H7 (cell line): ENCODE measurements around the gene GRIK2. TPM values are rescaled to one million over a fixed set of nuclear protein-coding genes. Genes with fewer than 3 reads are reported as not detected.
A peak's percentile ranks its signal among the peaks of the same experiment; 100 is the strongest.
"Not testable (repeated sequence)": the region's sequence is repeated elsewhere in the genome, so short reads cannot be mapped to it uniquely, and the experiment has no call there.

ENCODE experiments used
- DNase-seq: peaks from one replicate; pipeline ENCODE4 v3.0.0; 2012
- H3K27me3 ChIP-seq: 2 replicates; pipeline ENCODE4 v1.6.0; 2011; ENCODE audit warnings: mild to moderate bottlenecking, low read length; ENCODE audit not compliant: control insufficient read depth, insufficient read depth
- H3K36me3 ChIP-seq: replicated peaks from 2 replicates; pipeline ENCODE4 v1.5.1; 2011; ENCODE audit warnings: low read length; ENCODE audit not compliant: control insufficient read depth, insufficient read depth
- H3K4me3 ChIP-seq: 2 replicates; pipeline ENCODE4 v1.5.1; 2011; ENCODE audit warnings: low read depth, mild to moderate bottlenecking, control low read depth, low read length, moderate library complexity; ENCODE audit not compliant: insufficient read depth
- total RNA-seq: library from RNA; depleted of rRNA; stranded (reverse); fragments of >200 nt; shearing (Covaris generic); gene quantifications from 2 replicates; pipeline ENCODE4 v1.2.3, GENCODE V29; 2014

The GRIK2 gene
- total RNA-seq, 1 experiment from 2014 or later = 0.76 TPM

DNA sequence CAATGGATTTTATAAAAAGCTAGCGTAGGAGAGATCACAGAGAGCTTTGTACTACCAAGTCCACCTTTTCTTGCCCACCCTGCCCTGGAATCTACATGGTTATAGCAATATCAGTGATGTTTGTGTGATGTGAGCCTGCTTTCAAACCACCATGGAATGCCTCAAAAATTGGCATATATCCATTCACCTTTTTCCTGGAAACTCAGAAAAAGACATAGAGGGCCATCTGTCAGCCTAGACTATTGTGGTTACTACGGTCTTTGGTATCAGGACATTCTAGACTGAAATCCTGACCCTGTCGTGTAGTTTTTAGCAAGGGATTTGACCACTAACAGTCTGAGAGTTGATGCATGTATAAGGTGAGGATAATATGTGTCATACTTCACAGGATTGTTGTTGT lies 239.6 kb downstream of the GRIK2 start:
- Histone ChIP-seq H3K4me3 (no peak overlapping the region), H3K36me3 (no peaks in the 10 kb centered on the region), H3K27me3 (no peaks in the 10 kb centered on the region)
- DNase-seq = no peak

DNA sequence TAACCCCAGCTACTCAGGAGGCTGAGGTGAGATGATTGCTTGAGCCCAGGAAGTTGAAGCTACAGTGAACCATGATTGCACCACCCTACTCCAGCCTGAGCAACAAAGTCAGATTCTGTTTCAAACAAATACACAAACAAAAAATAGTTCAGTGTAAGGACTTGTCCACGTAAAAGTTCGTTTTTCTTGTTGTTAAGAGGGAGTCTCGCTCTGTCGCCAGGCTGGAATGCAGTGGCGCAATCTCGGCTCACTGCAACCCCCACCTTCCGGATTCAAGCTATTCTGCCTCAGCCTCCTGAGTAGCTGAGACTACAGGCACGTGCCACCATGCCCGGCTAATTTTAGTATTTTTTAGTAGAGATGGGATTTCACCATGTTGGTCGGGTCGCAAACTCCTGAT lies 245.4 kb downstream of the GRIK2 start:
- not testable (repeated sequence) for H3K4me3 ChIP-seq, DNase-seq

DNA sequence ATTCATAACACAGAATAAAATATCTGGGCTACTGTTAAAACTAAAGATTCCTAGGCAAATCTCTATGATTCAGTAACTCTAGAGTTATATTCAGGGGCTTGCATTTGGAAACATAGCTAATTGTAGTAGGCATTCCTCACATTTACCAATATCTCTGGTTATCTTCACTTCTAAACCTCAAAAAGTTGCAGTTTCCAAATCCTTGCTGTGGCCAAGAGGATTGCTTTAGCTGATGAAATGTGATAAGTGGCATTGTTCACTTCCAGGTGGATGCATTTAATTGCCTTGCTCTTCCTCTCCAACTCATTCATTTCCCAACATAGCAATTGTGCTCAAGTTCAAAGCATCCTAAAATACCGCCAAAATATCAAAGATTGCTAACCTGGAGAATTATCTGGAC lies 246.6 kb downstream of the GRIK2 start:
- Histone ChIP-seq H3K4me3 (no peak overlapping the region), H3K36me3 (no peaks in the 10 kb centered on the region), H3K27me3 (no peaks in the 10 kb centered on the region)
- no peak for DNase-seq

More for the DNA sequence above, 245.4 kb downstream of the GRIK2 start:
- H3K36me3 ChIP-seq, H3K27me3 ChIP-seq: not testable (repeated sequence)

DNA sequence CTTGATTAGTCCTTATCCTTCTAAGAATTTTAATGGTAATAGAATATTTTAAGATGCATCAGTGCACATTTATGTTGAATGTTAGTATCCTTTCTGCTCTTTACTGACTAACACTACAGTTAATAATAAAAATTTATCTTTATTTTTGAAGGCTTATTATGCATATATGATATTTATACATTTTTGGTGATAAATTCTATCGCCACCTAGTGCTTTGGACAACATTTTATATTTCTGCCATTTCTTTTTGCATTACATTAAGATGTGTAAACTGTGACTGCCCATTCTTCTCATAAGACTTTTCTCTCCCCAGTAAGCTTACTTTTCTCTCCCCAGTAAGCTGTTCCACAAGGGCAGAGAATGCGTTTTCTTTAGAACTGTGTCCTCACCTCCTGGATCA lies 252.3 kb downstream of the GRIK2 start:
- Histone ChIP-seq H3K36me3 (no peaks in the 10 kb centered on the region), H3K27me3 (no peaks in the 10 kb centered on the region), H3K4me3 (no peak overlapping the region)
- no peak for DNase-seq

DNA sequence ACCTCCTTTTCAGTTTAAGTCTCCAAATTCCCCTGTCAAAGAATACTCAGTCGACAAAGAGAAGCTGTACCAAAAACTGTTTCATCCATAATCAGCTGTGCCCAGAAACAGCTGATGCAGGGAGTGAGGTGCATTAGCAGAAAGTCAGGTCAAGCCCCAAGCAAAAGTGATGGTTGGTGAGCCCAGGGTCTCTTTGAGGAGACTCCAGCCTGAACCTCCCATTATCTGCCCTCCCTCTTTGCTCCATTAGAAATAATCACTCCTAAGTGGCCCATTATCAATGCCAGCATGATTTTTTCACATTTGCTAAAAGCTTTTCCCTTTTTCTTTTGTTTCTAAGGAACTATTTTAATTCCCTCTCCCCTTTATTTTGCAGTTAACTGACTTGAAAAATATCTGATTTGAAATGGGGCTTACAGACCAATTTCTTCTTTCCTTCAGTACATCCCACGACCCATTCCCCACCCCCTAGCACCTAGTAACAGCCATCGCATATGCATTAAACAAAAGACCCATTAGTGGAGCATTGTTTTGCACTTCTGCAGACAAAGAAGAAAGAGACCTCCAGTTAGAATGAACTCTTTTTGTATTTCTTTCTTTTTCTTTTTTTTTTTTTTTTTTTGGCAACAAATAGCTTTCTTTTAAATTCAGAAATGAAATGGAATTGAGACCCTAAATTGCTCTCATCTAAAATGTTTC lies 257.0 kb downstream of the GRIK2 start:
- Histone ChIP-seq H3K4me3 (no peak overlapping the region), H3K36me3 (no peaks in the 10 kb centered on the region), H3K27me3 (no peaks in the 10 kb centered on the region)
- peak; percentile 1 for DNase-seq

DNA sequence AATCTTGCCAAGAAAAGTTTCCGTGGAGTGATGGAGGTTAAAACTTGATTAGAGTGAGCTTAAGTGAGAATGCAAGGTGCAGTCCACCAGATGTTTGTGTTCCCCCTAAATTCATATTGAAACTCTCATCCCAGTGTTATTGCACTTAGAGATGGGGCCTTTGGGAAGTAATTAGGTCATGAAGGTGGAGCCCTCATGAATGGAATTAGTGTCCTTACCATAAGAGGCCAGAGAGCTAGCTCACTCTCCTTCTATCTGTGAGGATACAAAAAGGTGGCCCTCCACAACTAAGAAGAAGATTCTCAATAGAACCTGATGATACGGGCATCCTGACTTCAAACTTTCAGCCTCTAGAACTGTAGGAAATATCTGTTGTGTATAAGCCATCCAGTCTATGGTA lies 258.6 kb downstream of the GRIK2 start:
- no peak for DNase-seq
- no peaks in the 10 kb centered on the region for H3K36me3 ChIP-seq
- H3K4me3 ChIP-seq = no peak overlapping the region
- H3K27me3 ChIP-seq = no peaks in the 10 kb centered on the region

DNA sequence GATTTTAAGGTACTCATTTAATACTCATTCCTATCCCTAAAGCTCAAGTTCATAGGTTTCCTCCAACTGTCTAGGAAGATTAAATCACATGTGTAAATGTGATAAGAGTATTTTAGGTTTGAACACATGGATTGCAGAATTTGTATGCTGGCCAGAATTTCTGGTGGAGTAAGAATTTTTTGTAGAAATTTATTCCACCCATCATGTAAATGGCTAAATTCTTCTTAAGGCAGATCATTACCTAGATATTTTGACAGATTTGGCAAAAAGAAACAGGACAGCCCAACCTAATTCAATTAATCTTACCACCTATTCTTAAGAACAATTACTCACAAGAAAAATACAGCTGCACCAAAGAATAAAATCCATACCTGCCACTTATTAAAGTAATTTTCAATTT lies 261.6 kb downstream of the GRIK2 start:
- no peaks in the 10 kb centered on the region for H3K36me3 ChIP-seq
- no peak for DNase-seq
- no peak overlapping the region for H3K4me3 ChIP-seq
- H3K27me3 ChIP-seq = no peaks in the 10 kb centered on the region

DNA sequence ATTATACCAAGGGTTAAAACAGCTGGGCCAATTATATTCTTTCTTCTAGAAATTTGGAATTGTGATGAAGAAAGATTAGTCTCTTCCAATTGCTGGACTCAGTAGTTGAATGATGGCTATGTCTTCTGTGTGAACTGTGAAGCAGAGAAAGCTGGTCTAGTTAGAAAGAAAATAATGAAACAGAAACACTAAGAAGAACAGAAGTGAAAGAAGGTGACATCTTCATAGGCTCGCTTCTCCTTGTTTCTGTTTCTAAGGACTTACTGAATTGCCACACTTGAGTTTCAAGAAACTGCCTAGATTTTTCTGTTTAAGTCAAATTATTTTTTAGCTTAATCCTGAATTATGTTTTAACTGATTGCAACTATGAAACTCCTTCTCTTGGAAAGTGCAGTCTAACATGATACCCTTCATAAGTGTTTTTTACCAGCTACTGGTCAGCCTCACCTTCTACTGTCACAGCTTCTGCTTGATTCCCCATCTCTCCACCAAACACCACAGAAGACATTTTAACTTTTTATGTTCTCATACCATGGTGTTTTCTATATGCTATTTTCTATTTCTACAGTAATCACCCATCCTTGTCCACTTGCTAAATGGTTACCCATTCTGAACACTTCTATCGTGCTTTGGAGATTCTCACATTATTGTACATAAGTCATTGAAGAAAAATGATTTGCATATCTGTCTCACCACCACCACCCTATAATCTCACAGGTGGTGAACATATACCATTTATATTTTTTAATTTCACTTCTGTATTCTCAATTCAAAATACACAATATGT lies 268.8 kb downstream of the GRIK2 start:
- no peak for DNase-seq
- no peaks in the 10 kb centered on the region for H3K36me3 ChIP-seq
- no peak overlapping the region for H3K4me3 ChIP-seq
- H3K27me3 ChIP-seq = no peaks in the 10 kb centered on the region

DNA sequence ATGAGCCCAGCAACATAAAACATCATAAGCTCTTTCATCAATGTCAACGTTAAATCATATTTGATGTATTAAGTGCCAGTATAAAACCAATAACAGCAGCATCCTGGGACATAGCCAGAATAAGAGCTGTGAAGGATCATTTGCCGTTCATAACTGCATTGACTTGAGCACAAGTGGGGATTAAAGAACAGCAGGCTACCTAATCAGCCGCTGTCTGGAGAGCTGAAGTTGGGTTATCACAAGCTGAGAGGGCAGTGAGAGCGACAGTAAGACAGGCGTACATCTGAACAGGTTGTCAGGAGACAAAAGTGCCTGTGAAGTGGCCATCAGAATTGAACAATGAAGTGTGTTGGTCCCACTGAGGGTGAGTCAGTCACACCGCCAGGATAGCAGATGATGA lies 269.6 kb downstream of the GRIK2 start:
- Histone ChIP-seq H3K4me3 (no peak overlapping the region), H3K36me3 (no peaks in the 10 kb centered on the region), H3K27me3 (no peaks in the 10 kb centered on the region)
- DNase-seq = no peak

DNA sequence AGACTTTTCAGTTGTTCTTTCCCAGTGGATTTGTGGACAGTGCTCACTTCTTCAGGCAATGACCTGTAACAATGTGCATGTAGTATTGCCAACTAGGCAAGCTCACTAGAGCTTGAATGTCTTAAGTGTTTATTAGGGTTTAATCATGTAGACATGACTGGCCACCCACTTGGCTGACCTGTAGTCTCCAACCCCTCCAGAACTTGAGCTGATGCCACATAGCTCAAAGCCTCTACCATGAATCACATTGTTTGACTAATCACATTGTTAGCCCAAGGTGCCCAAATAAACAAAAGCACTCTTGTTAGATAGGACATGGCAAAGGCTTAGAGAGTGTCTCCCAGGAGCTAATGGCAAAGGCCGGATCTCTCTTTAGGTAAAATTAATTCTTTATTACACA lies 272.7 kb downstream of the GRIK2 start:
- H3K27me3 ChIP-seq = no peaks in the 10 kb centered on the region
- H3K4me3 ChIP-seq = no peak overlapping the region
- DNase-seq = no peak
- no peaks in the 10 kb centered on the region for H3K36me3 ChIP-seq

DNA sequence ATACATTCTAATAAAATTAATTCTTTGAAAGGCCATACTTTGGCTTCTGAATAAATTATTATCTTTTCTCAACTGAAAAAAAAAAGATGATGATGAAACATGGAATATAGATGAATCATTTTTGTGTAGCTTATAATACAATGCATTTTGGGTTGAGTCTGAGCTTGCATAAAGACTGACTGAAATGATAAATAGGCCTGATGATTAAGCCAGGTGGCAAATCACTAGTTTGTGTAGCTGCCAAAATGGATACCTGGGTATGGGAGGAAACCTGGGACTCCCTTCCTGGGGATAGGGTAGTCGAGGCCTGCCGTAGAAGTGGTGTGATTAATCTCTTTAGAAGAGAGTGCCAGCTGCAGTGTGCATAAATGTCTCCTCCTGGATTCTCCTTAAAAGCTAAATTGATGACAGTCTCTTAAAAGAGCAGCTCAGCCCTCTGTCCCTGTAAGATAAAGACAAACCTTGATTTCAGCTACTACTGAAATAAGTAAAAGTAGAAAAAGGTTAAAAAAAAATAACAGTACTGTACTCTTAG lies 275.1 kb downstream of the GRIK2 start:
- Histone ChIP-seq H3K4me3 (no peak overlapping the region), H3K27me3 (no peaks in the 10 kb centered on the region), H3K36me3 (no peaks in the 10 kb centered on the region)
- no peak for DNase-seq

DNA sequence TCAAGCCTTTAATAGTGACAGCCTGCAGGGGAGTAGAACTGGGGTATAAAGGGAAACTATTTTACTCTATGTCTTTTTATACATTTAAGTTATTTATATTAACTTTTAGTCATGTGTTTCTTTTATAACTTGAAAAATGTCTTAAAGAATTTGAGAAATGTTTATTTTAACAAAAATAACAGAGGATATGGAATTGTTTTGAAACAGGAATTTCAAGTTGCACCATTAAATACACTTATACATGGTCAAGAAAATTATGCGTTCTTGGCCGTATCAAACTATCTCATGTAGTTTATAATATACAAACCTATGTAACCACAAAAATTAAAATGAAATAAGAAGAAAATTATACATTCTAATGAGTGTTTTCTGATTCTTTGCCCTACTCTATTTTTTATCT lies 282.7 kb downstream of the GRIK2 start:
- no peaks in the 10 kb centered on the region for H3K27me3 ChIP-seq
- no peak for DNase-seq
- H3K4me3 ChIP-seq = no peak overlapping the region
- no peaks in the 10 kb centered on the region for H3K36me3 ChIP-seq

DNA sequence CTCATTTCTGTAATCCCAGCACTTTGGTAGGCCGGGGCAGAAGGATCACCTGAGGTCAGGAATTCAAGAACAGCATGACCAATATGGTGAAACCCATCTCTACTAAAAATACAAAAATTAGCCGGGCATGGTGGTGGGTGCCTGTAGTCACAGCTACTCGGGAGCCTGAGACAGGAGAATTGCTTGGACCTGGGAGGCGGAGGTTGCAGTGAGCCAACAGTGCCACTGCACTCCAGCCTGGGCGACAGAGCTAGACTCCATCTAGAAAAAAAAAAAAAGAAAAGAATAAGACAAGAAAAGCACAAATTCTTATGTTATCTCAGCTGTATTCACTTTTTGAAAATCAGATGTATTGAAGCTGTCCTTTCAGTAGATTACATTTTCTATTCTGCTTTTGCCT lies 289.4 kb downstream of the GRIK2 start:
- no peaks in the 10 kb centered on the region for H3K36me3 ChIP-seq
- no peaks in the 10 kb centered on the region for H3K27me3 ChIP-seq
- H3K4me3 ChIP-seq = no peak overlapping the region
- DNase-seq = no peak

DNA sequence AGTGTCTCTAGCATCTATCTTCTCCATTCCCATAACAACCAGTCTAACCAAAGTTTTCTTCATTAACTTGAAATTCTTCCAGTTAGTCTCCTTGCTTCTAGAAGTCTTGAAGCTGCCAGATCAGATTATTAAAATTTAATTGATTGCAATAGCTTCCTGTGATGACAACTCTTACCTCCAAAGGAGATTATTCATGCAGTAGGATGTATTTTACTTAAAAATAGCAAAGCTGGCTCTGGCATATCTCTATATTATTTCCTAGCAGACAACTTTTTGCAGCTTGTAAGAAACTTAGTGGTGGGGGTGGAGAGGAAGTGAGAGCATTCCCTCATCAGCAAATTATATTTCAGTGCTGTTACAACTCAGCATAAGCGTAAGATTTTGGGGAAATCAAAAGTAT lies 290.4 kb downstream of the GRIK2 start:
- H3K4me3 ChIP-seq = no peak overlapping the region
- no peak for DNase-seq
- H3K36me3 ChIP-seq = no peaks in the 10 kb centered on the region
- H3K27me3 ChIP-seq = no peaks in the 10 kb centered on the region

DNA sequence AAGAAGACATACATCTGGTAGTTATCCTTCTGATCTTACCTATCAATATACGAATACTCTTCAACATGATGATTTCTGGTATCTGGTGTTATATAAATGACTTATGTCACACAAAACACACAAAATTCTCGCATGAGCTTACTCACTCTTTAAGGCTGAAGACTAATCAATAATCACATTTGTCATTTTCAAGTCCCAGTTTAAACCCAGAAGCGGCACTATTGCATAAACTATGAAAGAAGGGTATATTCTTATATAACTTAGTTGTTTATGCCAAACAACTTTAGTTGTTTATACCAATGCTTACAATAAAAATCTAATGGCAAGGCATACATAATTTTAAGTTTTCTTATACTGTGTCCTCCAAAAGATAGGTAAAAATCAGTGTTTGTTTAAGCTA lies 293.1 kb downstream of the GRIK2 start:
- H3K36me3 ChIP-seq = no peaks in the 10 kb centered on the region
- DNase-seq = no peak
- H3K4me3 ChIP-seq = no peak overlapping the region
- H3K27me3 ChIP-seq = no peaks in the 10 kb centered on the region
